OCI-M2 (cell line): Measurements from ENCODE around the gene USH2A.

ENCODE experiments used
- DNase-seq: peaks from one replicate; lab custom pipeline; 2025; ENCODE audit not compliant: unreplicated experiment; lab: John Stamatoyannopoulos, UW

Gene USH2A

GRCh38 chr1:215824245-215824644 lies 599.0 kb downstream of the USH2A start:
- DNase-seq = no peak

- DNase-seq = no peak
These were observed 604.1 kb downstream of the USH2A start for GRCh38 chr1:215819114-215819513.

- no peak for DNase-seq
These were observed 615.3 kb downstream of the USH2A start for GRCh38 chr1:215807911-215808436.

GRCh38 chr1:215807218-215807617 lies 616.0 kb downstream of the USH2A start:
- DNase-seq = no peak

GRCh38 chr1:215797859-215798258 lies 625.4 kb downstream of the USH2A start:
- no peak for DNase-seq

- no peak for DNase-seq
These were observed 629.1 kb downstream of the USH2A start for GRCh38 chr1:215794156-215794555.

- no peak for DNase-seq
These were observed 630.1 kb downstream of the USH2A start for GRCh38 chr1:215793180-215793579.

- no peak for DNase-seq
These were observed 630.8 kb downstream of the USH2A start for GRCh38 chr1:215792446-215792845.

- DNase-seq = no peak
These were observed 633.3 kb downstream of the USH2A start for GRCh38 chr1:215789981-215790380.

GRCh38 chr1:215786997-215787396 lies 636.3 kb downstream of the USH2A start:
- DNase-seq = no peak

GRCh38 chr1:215780641-215781040 lies 642.6 kb downstream of the USH2A start:
- DNase-seq = no peak

GRCh38 chr1:215780139-215780538 lies 643.1 kb downstream of the USH2A start:
- no peak for DNase-seq

- no peak for DNase-seq
These were observed 643.5 kb downstream of the USH2A start for GRCh38 chr1:215779729-215780128.

- no peak for DNase-seq
These were observed 645.8 kb downstream of the USH2A start for GRCh38 chr1:215777370-215777925.

- no peak for DNase-seq
These were observed 646.9 kb downstream of the USH2A start for GRCh38 chr1:215776336-215776735.

GRCh38 chr1:215772151-215772550 lies 651.1 kb downstream of the USH2A start:
- DNase-seq = no peak

- DNase-seq = no peak
These were observed 654.9 kb downstream of the USH2A start for GRCh38 chr1:215768303-215768702.

- DNase-seq = no peak
These were observed 655.5 kb downstream of the USH2A start for GRCh38 chr1:215767761-215768160.

GRCh38 chr1:215766521-215766920 lies 656.7 kb downstream of the USH2A start:
- no peak for DNase-seq

GRCh38 chr1:215765833-215766232 lies 657.4 kb downstream of the USH2A start:
- DNase-seq = no peak

- no peak for DNase-seq
These were observed 661.8 kb downstream of the USH2A start for GRCh38 chr1:215761446-215761845.

GRCh38 chr1:215754112-215754511 lies 669.1 kb downstream of the USH2A start:
- DNase-seq = no peak

- no peak for DNase-seq
These were observed 673.8 kb downstream of the USH2A start for GRCh38 chr1:215749414-215749813.
